HEK293 (cell line): ENCODE results near the gene DPPA3.

ENCODE experiments used
- CTCF ChIA-PET: fragments of 350-600 bp; formaldehyde crosslinking; extraction: SDS; loops from one replicate; lab custom pipeline; 2021; ENCODE audit warnings: antibody characterized with exemption; lab: Yijun Ruan, JAX
- POLR2A ChIA-PET: fragments of 300-600 bp; formaldehyde crosslinking; extraction: SDS; loops from one replicate; lab custom pipeline; 2020; ENCODE audit warnings: antibody characterized with exemption, inconsistent platforms; lab: Yijun Ruan, JAX
- H3K27ac ChIP-seq: fragments of 200-500 bp; sonication (Bioruptor generic); 2 replicates; pipeline ENCODE4 v1.5.1; 2014; ENCODE audit warnings: low read depth, low read length, control low read depth, inconsistent platforms; ENCODE audit errors: extremely low read depth
- H3K36me3 ChIP-seq, 2 experiments: fragments of 200-500 bp in 1 of 2; sonication (Bioruptor generic) in 1 of 2; 1 replicate in 1 of 2; 2 replicates in 1 of 2; pipeline ENCODE4 v1.5.1; 2014 to 2017; ENCODE audit warnings: inconsistent platforms in 2 of 2, low read length in 2 of 2; ENCODE audit not compliant: control insufficient read depth in 2 of 2, insufficient read depth in 1 of 2
- H3K4me1 ChIP-seq: fragments of 200-500 bp; sonication (Bioruptor generic); 2 replicates; pipeline ENCODE4 v1.5.1; 2014; ENCODE audit warnings: mild to moderate bottlenecking, low read length, inconsistent platforms; ENCODE audit not compliant: control insufficient read depth, insufficient read depth
- H3K4me3 ChIP-seq: 2 replicates; pipeline ENCODE4 v1.5.1; 2011; ENCODE audit warnings: low read depth, mild to moderate bottlenecking, control low read depth, low read length, moderate library complexity
- H3K9me3 ChIP-seq: fragments of 200-500 bp; sonication (Bioruptor generic); 2 replicates; pipeline ENCODE4 v1.5.1; 2014; ENCODE audit warnings: low read depth, low read length, inconsistent platforms; ENCODE audit not compliant: control insufficient read depth, insufficient read depth
- GFI1B ChIP-seq: fragments of 450-650 bp; formaldehyde crosslinking; IDR thresholded peaks from 2 replicates; pipeline ENCODE4 v1.5.1; 2016; ENCODE audit warnings: missing biosample characterization, missing genetic modification characterization
- KLF8 ChIP-seq: fragments of 450-650 bp; formaldehyde crosslinking; IDR thresholded peaks from 2 replicates; pipeline ENCODE4 v1.5.1; 2016; ENCODE audit warnings: missing biosample characterization, missing genetic modification characterization
- ZBTB11 ChIP-seq: fragments of 450-650 bp; formaldehyde crosslinking; conservative IDR thresholded peaks from 2 replicates; pipeline ENCODE4 v1.5.1; 2016; ENCODE audit warnings: low read depth, missing biosample characterization, missing genetic modification characterization
- ZBTB20 ChIP-seq: fragments of 450-650 bp; formaldehyde crosslinking; IDR thresholded peaks from 2 replicates; pipeline ENCODE4 v1.5.1; 2016; ENCODE audit warnings: missing biosample characterization, missing genetic modification characterization
- ZNF10 ChIP-seq: fragments of 450-650 bp; formaldehyde crosslinking; IDR thresholded peaks from 2 replicates; pipeline ENCODE4 v1.5.1; 2017; ENCODE audit warnings: missing biosample characterization, missing genetic modification characterization
- ZNF121 ChIP-seq: fragments of 450-650 bp; formaldehyde crosslinking; IDR thresholded peaks from 2 replicates; pipeline ENCODE4 v1.5.1; 2016; ENCODE audit warnings: missing biosample characterization, missing genetic modification characterization
- ZNF157 ChIP-seq: fragments of 450-650 bp; formaldehyde crosslinking; IDR thresholded peaks from 2 replicates; pipeline ENCODE4 v1.5.1; 2016; ENCODE audit warnings: missing biosample characterization, missing genetic modification characterization
- ZNF248 ChIP-seq: fragments of 450-650 bp; formaldehyde crosslinking; IDR thresholded peaks from 2 replicates; pipeline ENCODE4 v1.5.1; 2017; ENCODE audit warnings: missing biosample characterization, missing genetic modification characterization
- ZNF302 ChIP-seq: fragments of 450-650 bp; formaldehyde crosslinking; IDR thresholded peaks from 2 replicates; pipeline ENCODE4 v1.5.1; 2016; ENCODE audit warnings: missing biosample characterization, missing genetic modification characterization, low read depth
- ZNF324 ChIP-seq: fragments of 450-650 bp; formaldehyde crosslinking; IDR thresholded peaks from 2 replicates; pipeline ENCODE4 v1.5.1; 2016; ENCODE audit warnings: missing biosample characterization, missing genetic modification characterization
- ZNF423 ChIP-seq: fragments of 450-650 bp; formaldehyde crosslinking; IDR thresholded peaks from 2 replicates; pipeline ENCODE4 v1.5.1; 2016; ENCODE audit warnings: missing biosample characterization, missing genetic modification characterization
- ZNF549 ChIP-seq: fragments of 450-650 bp; IDR thresholded peaks from 2 replicates; pipeline ENCODE4 v1.5.1; 2018; ENCODE audit warnings: missing biosample characterization, missing genetic modification characterization, mild to moderate bottlenecking, inconsistent platforms, moderate library complexity
- ZNF654 ChIP-seq: fragments of 450-650 bp; formaldehyde crosslinking; IDR thresholded peaks from 2 replicates; pipeline ENCODE4 v1.5.1; 2016; ENCODE audit warnings: low read depth, missing biosample characterization, missing genetic modification characterization
- ZSCAN16 ChIP-seq: fragments of 450-650 bp; formaldehyde crosslinking; IDR thresholded peaks from 2 replicates; pipeline ENCODE4 v1.5.1; 2016; ENCODE audit warnings: missing biosample characterization, missing genetic modification characterization
- ZXDB ChIP-seq: fragments of 450-650 bp; formaldehyde crosslinking; IDR thresholded peaks from 2 replicates; pipeline ENCODE4 v1.5.1; 2016; ENCODE audit warnings: missing biosample characterization, missing genetic modification characterization
- TF ChIP-seq, protein P1 (sequence below): fragments of 450-650 bp; formaldehyde crosslinking; IDR thresholded peaks from 2 replicates; pipeline ENCODE4 v1.5.1; 2016; ENCODE audit warnings: missing biosample characterization, missing genetic modification characterization
- TF ChIP-seq, protein P2 (sequence below): fragments of 450-650 bp; formaldehyde crosslinking; IDR thresholded peaks from 2 replicates; pipeline ENCODE4 v1.5.1; 2016; ENCODE audit warnings: missing biosample characterization, missing genetic modification characterization
- TF ChIP-seq, protein P3 (sequence below): fragments of 450-650 bp; formaldehyde crosslinking; IDR thresholded peaks from 2 replicates; pipeline ENCODE4 v1.5.1; 2016; ENCODE audit warnings: missing biosample characterization, missing genetic modification characterization
- TF ChIP-seq, protein P4 (sequence below): fragments of 450-650 bp; formaldehyde crosslinking; IDR thresholded peaks from 2 replicates; pipeline ENCODE4 v1.5.1; 2017; ENCODE audit warnings: missing biosample characterization, missing genetic modification characterization

DPPA3 gene

DNA sequence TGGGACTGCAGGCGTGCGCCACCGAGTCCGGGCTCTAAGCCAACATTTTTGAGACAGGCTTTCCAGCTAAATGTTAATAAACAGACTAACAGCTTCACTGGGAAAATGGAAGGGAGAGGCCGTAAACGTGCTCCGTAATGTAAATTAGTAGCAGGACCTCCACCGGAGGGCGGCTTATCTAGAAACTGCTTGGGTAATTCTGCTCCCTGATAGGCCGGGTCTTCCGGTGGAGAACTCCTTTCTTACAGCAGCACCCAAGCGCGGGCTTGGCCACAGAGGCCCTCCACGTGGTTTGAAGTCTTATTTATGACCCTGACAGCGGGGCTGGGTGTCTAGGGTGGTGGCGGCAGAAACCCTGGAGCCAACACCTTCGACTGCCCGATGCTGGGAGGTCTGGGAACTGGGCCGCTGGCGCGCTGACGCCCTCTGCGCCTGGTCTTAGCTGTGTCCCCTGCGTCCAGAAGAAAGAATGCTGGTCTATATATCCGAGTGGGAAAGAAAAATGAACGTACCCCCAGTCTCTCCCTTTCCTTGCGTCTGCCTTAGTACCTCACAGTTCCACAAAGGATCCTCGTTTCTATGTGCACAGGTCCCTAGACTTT is 1.7 kb downstream of the DPPA3 start (continued):
- no peak for TF ChIP-seq ZNF248 (tag by site-specific recombination)
- TF ChIP-seq ZNF423 = no peak
- TF ChIP-seq ZNF157 = no peak
- TF ChIP-seq, protein P1, sequence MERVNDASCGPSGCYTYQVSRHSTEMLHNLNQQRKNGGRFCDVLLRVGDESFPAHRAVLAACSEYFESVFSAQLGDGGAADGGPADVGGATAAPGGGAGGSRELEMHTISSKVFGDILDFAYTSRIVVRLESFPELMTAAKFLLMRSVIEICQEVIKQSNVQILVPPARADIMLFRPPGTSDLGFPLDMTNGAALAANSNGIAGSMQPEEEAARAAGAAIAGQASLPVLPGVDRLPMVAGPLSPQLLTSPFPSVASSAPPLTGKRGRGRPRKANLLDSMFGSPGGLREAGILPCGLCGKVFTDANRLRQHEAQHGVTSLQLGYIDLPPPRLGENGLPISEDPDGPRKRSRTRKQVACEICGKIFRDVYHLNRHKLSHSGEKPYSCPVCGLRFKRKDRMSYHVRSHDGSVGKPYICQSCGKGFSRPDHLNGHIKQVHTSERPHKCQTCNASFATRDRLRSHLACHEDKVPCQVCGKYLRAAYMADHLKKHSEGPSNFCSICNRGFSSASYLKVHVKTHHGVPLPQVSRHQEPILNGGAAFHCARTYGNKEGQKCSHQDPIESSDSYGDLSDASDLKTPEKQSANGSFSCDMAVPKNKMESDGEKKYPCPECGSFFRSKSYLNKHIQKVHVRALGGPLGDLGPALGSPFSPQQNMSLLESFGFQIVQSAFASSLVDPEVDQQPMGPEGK (tag by site-specific recombination) = no peak
- no peak for TF ChIP-seq ZSCAN16 (tag by site-specific recombination)
- TF ChIP-seq, protein P2, sequence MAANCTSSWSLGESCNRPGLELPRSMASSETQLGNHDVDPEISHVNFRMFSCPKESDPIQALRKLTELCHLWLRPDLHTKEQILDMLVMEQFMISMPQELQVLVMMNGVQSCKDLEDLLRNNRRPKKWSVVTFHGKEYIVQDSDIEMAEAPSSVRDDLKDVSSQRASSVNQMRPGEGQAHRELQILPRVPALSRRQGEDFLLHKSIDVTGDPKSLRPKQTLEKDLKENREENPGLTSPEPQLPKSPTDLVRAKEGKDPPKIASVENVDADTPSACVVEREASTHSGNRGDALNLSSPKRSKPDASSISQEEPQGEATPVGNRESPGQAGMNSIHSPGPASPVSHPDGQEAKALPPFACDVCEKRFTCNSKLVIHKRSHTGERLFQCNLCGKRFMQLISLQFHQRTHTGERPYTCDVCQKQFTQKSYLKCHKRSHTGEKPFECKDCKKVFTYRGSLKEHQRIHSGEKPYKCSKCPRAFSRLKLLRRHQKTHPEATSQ (tag by site-specific recombination) = no peak
- no peak for TF ChIP-seq ZBTB11 (tag by site-specific recombination)
- TF ChIP-seq, all 188 proteins: peak for 0

GRCh38 chr12:7716381-7716780 is 5.1 kb downstream of the DPPA3 start:
- ChIA-PET POLR2A (interaction anchor here (1.2 kb wide), 1 partner anchor 90 kb away, joined by 3 read pairs; no protein-coding TSS in a partner anchor), CTCF (interaction anchor here (0.5 to 1.4 kb wide), 9 partner anchors 11 to 169 kb away, joined by 3 to 6 read pairs (median 3); no protein-coding TSS in a partner anchor)
- Histone ChIP-seq H3K9me3 (no peaks in the 10 kb centered on the region), H3K36me3 (no peaks in the 10 kb centered on the region), H3K27ac (no peak overlapping the region), H3K4me3 (no peak overlapping the region), H3K4me1 (peaks cover 5% of the 10 kb centered on the region)
- TF ChIP-seq ZNF10 (tag by site-specific recombination) (0 out of 2 replicates have a peak, but pooled peaks have one; percentile 13), ZNF654 (tag by site-specific recombination) (peak; percentile 41; the same call in 1 of the 2 replicates), ZBTB20 (no peak)
- TF ChIP-seq, protein P3, sequence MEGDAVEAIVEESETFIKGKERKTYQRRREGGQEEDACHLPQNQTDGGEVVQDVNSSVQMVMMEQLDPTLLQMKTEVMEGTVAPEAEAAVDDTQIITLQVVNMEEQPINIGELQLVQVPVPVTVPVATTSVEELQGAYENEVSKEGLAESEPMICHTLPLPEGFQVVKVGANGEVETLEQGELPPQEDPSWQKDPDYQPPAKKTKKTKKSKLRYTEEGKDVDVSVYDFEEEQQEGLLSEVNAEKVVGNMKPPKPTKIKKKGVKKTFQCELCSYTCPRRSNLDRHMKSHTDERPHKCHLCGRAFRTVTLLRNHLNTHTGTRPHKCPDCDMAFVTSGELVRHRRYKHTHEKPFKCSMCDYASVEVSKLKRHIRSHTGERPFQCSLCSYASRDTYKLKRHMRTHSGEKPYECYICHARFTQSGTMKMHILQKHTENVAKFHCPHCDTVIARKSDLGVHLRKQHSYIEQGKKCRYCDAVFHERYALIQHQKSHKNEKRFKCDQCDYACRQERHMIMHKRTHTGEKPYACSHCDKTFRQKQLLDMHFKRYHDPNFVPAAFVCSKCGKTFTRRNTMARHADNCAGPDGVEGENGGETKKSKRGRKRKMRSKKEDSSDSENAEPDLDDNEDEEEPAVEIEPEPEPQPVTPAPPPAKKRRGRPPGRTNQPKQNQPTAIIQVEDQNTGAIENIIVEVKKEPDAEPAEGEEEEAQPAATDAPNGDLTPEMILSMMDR (tag by site-specific recombination) = peak; percentile 25; the same call in 1 of the 2 replicates

DNA sequence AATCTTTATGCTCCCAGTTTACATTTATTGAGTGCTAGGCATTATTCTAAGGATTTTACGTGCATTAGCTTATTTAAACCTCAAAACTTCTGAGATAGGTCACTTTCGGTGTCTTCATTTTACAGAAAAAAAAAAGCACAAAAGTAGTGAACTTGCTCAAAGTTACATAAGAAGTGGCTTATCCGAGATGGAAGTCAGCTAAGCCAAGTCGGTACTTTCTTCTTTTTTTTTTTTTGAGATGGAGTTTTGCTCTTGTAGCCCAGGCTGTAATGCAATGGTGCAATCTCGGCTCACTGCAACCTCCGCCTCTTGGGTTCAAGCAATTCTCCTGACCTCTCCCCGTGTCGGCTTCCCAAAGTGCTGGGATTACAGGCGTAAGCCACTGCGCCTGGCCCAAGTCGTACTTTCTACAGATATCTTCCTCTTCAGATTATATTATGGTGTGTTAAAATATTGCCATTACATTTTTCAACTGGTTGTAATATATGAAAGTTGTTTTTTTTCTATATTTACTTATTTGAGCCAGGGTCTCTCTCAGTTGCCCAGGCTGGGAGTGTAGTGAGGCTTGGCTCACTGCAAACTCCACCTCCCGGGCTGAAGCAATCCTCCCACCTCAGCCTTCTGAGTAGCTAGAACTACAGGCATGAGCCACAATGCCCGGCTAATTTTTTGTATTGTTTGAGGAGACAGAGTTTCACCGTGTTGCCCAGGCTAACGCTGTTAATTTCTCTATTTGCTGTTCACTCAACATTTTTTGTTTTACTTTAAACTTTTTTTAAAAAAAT is 8.9 kb downstream of the DPPA3 start:
- peaks cover 5% of the 10 kb centered on the region for H3K4me1 ChIP-seq
- ChIA-PET CTCF (interaction anchor here (1.4 to 2.2 kb wide), 2 partner anchors 78 to 86 kb away, joined by 6 to 9 read pairs; no protein-coding TSS in a partner anchor), POLR2A (no interaction called here)
- no peaks in the 10 kb centered on the region for H3K9me3 ChIP-seq
- no peak overlapping the region for H3K4me3 ChIP-seq
- H3K27ac ChIP-seq = no peak overlapping the region
- H3K36me3 ChIP-seq = no peaks in the 10 kb centered on the region
- TF ChIP-seq GFI1B (tag by site-specific recombination) (no peak), ZXDB (tag by site-specific recombination) (no peak), KLF8 (tag by site-specific recombination) (no peak), ZNF302 (tag by site-specific recombination) (no peak), ZNF324 (tag by site-specific recombination) (no peak), ZNF10 (tag by site-specific recombination) (no peak), ZNF549 (tag by site-specific recombination) (no peak), ZNF121 (tag by site-specific recombination) (no peak), ZNF248 (tag by site-specific recombination) (no peak)
- TF ChIP-seq, protein P4, sequence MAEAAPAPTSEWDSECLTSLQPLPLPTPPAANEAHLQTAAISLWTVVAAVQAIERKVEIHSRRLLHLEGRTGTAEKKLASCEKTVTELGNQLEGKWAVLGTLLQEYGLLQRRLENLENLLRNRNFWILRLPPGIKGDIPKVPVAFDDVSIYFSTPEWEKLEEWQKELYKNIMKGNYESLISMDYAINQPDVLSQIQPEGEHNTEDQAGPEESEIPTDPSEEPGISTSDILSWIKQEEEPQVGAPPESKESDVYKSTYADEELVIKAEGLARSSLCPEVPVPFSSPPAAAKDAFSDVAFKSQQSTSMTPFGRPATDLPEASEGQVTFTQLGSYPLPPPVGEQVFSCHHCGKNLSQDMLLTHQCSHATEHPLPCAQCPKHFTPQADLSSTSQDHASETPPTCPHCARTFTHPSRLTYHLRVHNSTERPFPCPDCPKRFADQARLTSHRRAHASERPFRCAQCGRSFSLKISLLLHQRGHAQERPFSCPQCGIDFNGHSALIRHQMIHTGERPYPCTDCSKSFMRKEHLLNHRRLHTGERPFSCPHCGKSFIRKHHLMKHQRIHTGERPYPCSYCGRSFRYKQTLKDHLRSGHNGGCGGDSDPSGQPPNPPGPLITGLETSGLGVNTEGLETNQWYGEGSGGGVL (tag by site-specific recombination) = no peak
